ENCODE measurements around the gene ATRN. TPM values are rescaled to one million over a fixed set of nuclear protein-coding genes. Genes with fewer than 3 reads are reported as not detected.

ATRN gene
- total RNA-seq, 1 donor from 2014 or later = 8.6 TPM

DNA sequence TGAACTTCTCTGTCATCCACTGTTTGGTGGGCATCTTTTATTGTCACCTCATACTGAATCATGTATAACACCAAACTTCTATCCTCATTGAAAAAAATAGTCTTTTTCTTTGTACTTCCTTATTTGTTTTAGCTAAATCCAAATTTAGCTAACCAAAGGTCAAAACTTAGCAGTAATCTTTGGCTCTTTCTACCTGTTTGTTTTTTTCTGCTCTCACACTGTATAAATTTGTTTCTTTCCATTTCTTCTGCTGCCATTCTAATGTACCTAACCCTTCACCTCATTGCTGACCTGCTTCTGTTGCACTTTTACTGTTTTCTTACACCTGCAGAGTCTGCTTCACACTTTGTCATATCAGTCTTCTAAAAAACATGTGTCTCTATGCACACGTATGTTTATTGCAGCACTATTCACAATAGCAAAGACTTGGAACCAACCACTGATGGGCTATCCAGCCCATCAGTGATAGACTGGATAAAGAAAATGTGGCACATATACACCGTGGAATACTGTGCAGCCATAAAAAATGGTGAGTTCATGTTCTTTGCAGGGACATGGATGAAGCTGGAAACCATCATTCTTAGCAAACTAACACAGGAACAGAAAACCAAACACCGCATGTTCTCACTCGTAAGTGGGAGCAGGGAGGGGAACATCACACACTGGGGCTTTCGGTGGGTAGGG lies 7.2 kb downstream of the ATRN start:
- TF ChIP-seq, protein P1, sequence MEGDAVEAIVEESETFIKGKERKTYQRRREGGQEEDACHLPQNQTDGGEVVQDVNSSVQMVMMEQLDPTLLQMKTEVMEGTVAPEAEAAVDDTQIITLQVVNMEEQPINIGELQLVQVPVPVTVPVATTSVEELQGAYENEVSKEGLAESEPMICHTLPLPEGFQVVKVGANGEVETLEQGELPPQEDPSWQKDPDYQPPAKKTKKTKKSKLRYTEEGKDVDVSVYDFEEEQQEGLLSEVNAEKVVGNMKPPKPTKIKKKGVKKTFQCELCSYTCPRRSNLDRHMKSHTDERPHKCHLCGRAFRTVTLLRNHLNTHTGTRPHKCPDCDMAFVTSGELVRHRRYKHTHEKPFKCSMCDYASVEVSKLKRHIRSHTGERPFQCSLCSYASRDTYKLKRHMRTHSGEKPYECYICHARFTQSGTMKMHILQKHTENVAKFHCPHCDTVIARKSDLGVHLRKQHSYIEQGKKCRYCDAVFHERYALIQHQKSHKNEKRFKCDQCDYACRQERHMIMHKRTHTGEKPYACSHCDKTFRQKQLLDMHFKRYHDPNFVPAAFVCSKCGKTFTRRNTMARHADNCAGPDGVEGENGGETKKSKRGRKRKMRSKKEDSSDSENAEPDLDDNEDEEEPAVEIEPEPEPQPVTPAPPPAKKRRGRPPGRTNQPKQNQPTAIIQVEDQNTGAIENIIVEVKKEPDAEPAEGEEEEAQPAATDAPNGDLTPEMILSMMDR (IDR thresholded peaks at IDR 0.05) = no peak
- Histone ChIP-seq H3K27me3 (no peaks in the 10 kb centered on the region), H3K9me3 (no peaks in the 10 kb centered on the region), H3K4me3 (no peak overlapping the region), H3K36me3 (peaks cover 0 to 4% of the 10 kb centered on the region in 2 donors), H3K4me1 (peaks cover 4 to 14% of the 10 kb centered on the region in 2 donors), H3K27ac (no peak overlapping the region)
- intact Hi-C loops (cut with DNase I) = loop anchor here (10.0 kb wide), 1 partner anchor 207 kb away; the partner anchor contains the start of gene ADAM33
- no peak for DNase-seq (ENCODE audit: low spot score in 2 of 2)

DNA sequence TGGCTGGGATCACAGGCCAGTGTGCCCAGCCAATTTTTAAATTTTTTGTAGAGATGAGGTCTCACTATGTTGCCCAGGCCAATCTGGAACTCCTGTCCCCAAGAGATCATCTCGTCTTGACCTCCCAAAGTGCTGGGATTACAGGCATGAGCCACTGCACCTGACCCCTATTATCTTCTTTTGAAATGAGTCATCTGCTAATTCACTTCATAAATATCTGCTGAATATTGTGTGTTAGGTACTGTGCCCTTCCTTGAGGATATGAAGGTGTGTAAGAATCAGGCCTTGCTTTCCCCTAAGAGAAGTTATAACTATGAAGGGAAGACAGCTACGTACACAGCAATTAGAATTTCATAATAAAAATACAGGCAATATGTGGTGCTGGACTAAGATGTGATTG lies 8.2 kb downstream of the ATRN start:
- Histone ChIP-seq H3K4me1 (peaks cover 3 to 14% of the 10 kb centered on the region in 2 donors), H3K27me3 (no peaks in the 10 kb centered on the region), H3K36me3 (peaks cover 0 to 4% of the 10 kb centered on the region in 2 donors), H3K9me3 (no peaks in the 10 kb centered on the region), H3K4me3 (no peak overlapping the region), H3K27ac (no peak overlapping the region)
- no peak for DNase-seq (ENCODE audit: low spot score in 2 of 2)
- TF ChIP-seq, protein P1 (IDR thresholded peaks at IDR 0.05) = no peak
- intact Hi-C loops (cut with DNase I) = loop anchor here (10.0 kb wide), 1 partner anchor 206 kb away; the partner anchor contains the start of gene ADAM33

DNA sequence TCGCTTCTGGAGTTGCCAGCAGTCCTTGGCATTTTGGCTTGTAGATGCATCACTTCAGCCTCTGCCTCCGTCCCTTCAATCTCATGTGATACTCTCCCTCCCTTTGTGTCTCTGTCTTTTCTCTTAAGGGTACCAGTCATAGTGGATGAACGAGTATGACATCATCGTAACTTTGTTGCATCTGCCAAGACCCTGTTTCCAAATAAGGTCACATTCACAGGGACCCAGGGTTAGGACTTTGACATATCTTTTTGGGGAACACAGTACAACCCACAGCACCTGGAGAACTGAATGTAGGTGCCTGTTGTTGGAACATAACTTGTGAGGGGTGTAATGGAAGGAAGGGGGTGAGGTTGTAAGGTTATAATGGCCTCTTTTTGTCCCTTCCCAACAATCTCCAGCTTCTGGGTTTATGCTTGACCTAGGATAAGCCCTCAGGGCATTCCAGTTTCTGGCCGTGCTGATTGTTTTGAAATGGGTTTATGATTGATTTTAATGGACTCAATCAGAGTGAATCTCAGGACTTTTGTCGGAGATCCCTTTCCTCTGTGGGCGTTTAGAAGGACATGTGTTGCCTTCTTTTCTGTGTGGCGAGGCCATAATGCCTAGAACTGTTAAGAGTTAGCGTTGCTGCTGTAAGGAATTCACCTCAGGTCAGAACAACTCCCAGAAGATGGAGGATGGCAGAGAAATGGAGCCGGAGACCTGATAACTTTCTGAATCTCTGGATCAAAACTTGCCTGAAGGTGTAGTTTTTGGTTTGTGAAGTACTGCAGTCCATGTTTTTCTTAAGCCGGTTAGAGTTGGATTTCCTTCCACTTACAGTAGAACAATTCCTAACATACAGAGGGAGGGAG lies 9.2 kb downstream of the ATRN start:
- no peaks in the 10 kb centered on the region for H3K9me3 ChIP-seq
- H3K4me3 ChIP-seq = no peak overlapping the region
- intact Hi-C loops (cut with DNase I) = loop anchor here (10.0 kb wide), 1 partner anchor 205 kb away; the partner anchor contains the start of gene ADAM33
- TF ChIP-seq, protein P1 (IDR thresholded peaks at IDR 0.05) = no peak
- H3K36me3 ChIP-seq = peaks cover 0 to 4% of the 10 kb centered on the region in 2 donors
- H3K4me1 ChIP-seq = peaks cover 3 to 14% of the 10 kb centered on the region in 2 donors
- H3K27ac ChIP-seq = no peak overlapping the region
- no peak for DNase-seq (ENCODE audit: low spot score in 2 of 2)
- H3K27me3 ChIP-seq = no peaks in the 10 kb centered on the region

DNA sequence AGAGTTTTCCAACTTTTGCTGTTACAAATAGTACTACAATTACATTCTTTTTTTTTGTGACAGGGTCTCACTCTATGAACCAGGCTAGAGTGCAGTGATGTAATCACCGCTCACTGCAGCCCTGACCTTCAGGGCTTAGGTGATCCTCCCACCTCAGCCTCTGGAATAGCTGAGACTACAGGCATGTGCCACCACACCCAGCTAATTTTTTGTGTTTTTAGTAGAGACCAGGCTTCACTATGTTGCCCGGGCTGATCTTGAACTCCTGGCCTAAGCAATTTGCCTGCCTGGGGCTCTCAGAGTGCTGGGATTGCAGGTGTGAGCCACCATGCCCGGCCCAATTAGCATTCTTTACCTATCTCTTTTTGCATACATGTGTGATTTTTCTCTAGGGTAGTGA lies 12.5 kb downstream of the ATRN start:
- intact Hi-C loops (cut with DNase I) = no loop called here
- Histone ChIP-seq H3K27ac (no peak overlapping the region), H3K9me3 (no peaks in the 10 kb centered on the region), H3K27me3 (no peaks in the 10 kb centered on the region), H3K4me1 (peaks cover 3 to 14% of the 10 kb centered on the region in 2 donors), H3K4me3 (no peak overlapping the region), H3K36me3 (peaks cover 0 to 4% of the 10 kb centered on the region in 2 donors)
- no peak for DNase-seq (ENCODE audit: low spot score in 2 of 2)
- TF ChIP-seq, protein P1 (IDR thresholded peaks at IDR 0.05) = no peak

DNA sequence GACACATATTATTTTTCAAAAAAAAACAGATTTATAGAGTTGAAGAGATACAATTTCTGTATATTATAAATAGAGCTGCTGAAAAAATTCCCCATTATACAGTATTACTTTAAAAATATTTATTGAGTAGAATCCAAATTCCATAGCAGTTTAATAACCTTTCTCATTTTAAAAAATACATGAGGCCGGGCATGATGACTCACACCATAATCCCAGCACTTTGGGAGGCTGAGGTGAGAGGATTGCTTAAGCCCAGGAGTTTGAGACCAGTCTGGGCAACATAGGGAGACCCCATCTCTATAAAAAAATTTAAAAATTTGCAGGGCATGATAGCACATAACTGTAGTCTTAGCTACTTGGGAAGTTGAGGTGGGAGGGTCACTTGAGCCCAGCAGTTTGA lies 13.0 kb downstream of the ATRN start:
- TF ChIP-seq, protein P1 (IDR thresholded peaks at IDR 0.05) = no peak
- Histone ChIP-seq H3K4me1 (peaks cover 3 to 14% of the 10 kb centered on the region in 2 donors), H3K4me3 (no peak overlapping the region), H3K9me3 (no peaks in the 10 kb centered on the region), H3K27ac (peak overlapping the region in 1 of 2 donors; percentile 26), H3K27me3 (no peaks in the 10 kb centered on the region), H3K36me3 (peaks cover 0 to 4% of the 10 kb centered on the region in 2 donors)
- intact Hi-C loops (cut with DNase I) = no loop called here
- no peak for DNase-seq (ENCODE audit: low spot score in 2 of 2)
